HepG2 (cell line): ENCODE results near the gene HSPA1B. TPM values are rescaled to one million over a fixed set of nuclear protein-coding genes. Genes with fewer than 3 reads are reported as not detected.

Experiments used
- CBFB ChIP-seq: sonication (generic); formaldehyde crosslinking; IDR thresholded peaks from 2 replicates; pipeline ENCODE4 v1.4.0; 2020; ENCODE audit warnings: missing genetic modification reagents
- DR1 ChIP-seq: sonication (generic); formaldehyde crosslinking; IDR thresholded peaks from 2 replicates; pipeline ENCODE4 v1.8.0; 2021; ENCODE audit warnings: mild to moderate bottlenecking, missing genetic modification reagents, inconsistent platforms
- EED ChIP-seq: sonication (generic); formaldehyde crosslinking; IDR thresholded peaks from 2 replicates; pipeline ENCODE4 v1.5.0; 2020; ENCODE audit warnings: mild to moderate bottlenecking, missing genetic modification reagents
- GABPB1 ChIP-seq: IDR thresholded peaks from 2 replicates; pipeline ENCODE4 v1.6.1; 2016; ENCODE audit warnings: mild to moderate bottlenecking, missing genetic modification reagents, moderate library complexity, missing compliant biosample characterization
- GTF2F1 ChIP-seq: fragments of 150-350 bp; IDR thresholded peaks from 2 replicates; pipeline ENCODE4 v1.6.1; 2014; ENCODE audit warnings: low read length
- HOXA5 ChIP-seq: sonication (generic); formaldehyde crosslinking; IDR thresholded peaks from 2 replicates; pipeline ENCODE4 v1.4.0; 2020; ENCODE audit warnings: missing genetic modification reagents
- MIXL1 ChIP-seq: IDR thresholded peaks from 2 replicates; pipeline ENCODE4 v1.6.1; 2016
- MTA1 ChIP-seq: sonication (generic); formaldehyde crosslinking; IDR thresholded peaks from 2 replicates; pipeline ENCODE4 v1.4.0; 2020; ENCODE audit warnings: missing genetic modification reagents, mild to moderate bottlenecking, borderline replicate concordance
- MTF1 ChIP-seq: sonication (generic); formaldehyde crosslinking; IDR thresholded peaks from 2 replicates; pipeline ENCODE4 v1.5.0; 2020; ENCODE audit warnings: missing genetic modification reagents
- NFE2 ChIP-seq: sonication (generic); formaldehyde crosslinking; IDR thresholded peaks from 2 replicates; pipeline ENCODE4 v1.4.0; 2020; ENCODE audit warnings: missing genetic modification reagents
- TCF7 ChIP-seq: sonication (generic); IDR thresholded peaks from 2 replicates; pipeline ENCODE4 v1.6.1; 2016; ENCODE audit warnings: antibody characterized with exemption, low read depth
- ZFP41 ChIP-seq: sonication (generic); formaldehyde crosslinking; IDR thresholded peaks from 2 replicates; pipeline ENCODE4 v1.4.0; 2020; ENCODE audit warnings: mild to moderate bottlenecking, missing genetic modification reagents, borderline replicate concordance
- ZNF317 ChIP-seq: sonication (generic); formaldehyde crosslinking; IDR thresholded peaks from 2 replicates; pipeline ENCODE4 v1.5.0; 2020; ENCODE audit warnings: mild to moderate bottlenecking, missing genetic modification reagents
- ZNF451 ChIP-seq: sonication (generic); formaldehyde crosslinking; IDR thresholded peaks from 2 replicates; pipeline ENCODE4 v1.5.0; 2020; ENCODE audit warnings: mild to moderate bottlenecking, missing genetic modification reagents
- ZNF510 ChIP-seq: sonication (generic); formaldehyde crosslinking; IDR thresholded peaks from 2 replicates; pipeline ENCODE4 v1.4.0; 2020; ENCODE audit warnings: low read depth, mild to moderate bottlenecking, missing genetic modification reagents
- polyA plus RNA-seq, 8 experiments: library from polyadenylated mRNA; depleted of rRNA in 3 of 8; stranded (reverse) in 7 of 8; unstranded in 1 of 8; fragments of >200 nt; fragmentation: Illumina TruSeq in 4 of 8; extraction: Trizol in 4 of 8; gene quantifications; 2 replicates each; pipeline versions ENCODE4 v1.2.1 to v1.2.3, GENCODE V29; 2011 to 2016; ENCODE audit warnings: low read depth in 4 of 8, missing spikeins in 1 of 8, mixed read lengths in 1 of 8; ENCODE audit not compliant: insufficient read depth in 1 of 8
- total RNA-seq, 5 experiments: library from RNA; depleted of rRNA; stranded (reverse); fragments of >200 nt; fragmentation: Illumina TruSeq; extraction: Trizol; gene quantifications; 2 replicates each; pipeline ENCODE4 v1.2.3, GENCODE V29; 2016; ENCODE audit warnings: low read depth in 1 of 5
- TF ChIP-seq, protein P1 (sequence below): IDR thresholded peaks from 2 replicates; pipeline ENCODE4 v1.6.1; 2016; ENCODE audit warnings: low read depth, control low read depth
- TF ChIP-seq, protein P2 (sequence below): IDR thresholded peaks from 2 replicates; pipeline ENCODE4 v1.6.1; 2016; ENCODE audit warnings: low read depth, missing genetic modification reagents, missing compliant biosample characterization
- TF ChIP-seq, protein P3 (sequence below): IDR thresholded peaks from 2 replicates; pipeline ENCODE4 v1.6.1; 2012; ENCODE audit warnings: low read depth, low read length, improper control_type of control experiment
- TF ChIP-seq, protein P4 (sequence below): sonication (generic); formaldehyde crosslinking; IDR thresholded peaks from 2 replicates; pipeline ENCODE4 v1.4.0; 2020; ENCODE audit warnings: mild to moderate bottlenecking, missing genetic modification reagents

Gene HSPA1B
- total and polyA plus RNA-seq, 2 of the 13 experiments (the other 11 are each of a cell fraction or from before 2014, with no cell fraction given): 26.0 to 186 TPM

DNA sequence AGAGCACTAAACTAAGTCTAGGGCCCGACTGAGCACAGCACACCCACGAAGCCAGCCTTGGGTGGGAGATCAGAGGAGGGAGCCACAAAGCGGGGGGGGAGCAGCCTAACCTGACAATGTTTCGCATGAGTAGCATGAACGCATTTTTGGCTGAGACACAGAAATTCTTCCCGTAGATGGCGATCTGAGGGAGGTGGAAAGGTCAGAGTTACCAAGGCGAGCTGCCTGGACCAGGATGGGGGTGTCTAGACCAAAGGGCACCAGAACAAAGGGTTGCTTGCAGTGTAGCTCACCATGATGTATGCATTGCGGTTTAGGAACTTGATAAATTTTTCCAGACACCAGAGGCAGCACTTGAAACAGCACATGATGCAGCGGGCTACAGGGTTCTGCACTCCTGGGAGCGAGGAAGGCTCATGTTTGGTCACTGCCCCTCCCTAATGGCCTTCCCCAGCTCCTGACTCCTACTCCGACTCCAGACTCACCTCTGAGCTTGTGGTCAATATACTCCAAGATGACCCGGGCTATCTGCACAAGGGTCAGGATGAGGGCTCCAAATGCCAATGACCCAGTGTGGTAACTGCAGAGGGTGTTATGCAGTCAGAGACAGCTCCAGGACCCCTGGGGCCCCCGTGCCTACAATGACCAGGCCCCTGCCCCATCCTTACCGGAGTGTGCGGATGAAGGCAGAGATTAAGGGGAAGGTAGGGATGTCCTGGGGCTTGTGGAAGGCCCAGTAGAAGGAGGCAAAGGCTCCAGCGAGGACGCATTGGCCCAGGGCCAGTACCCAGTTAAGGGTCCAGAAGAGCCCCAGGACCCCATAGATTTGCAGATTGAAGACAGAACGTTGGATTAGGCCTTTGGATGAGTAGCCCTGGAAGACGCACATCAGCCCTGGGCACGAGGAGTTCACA, 37.9 kb downstream of the HSPA1B start (continued):
- TF ChIP-seq, protein P1, sequence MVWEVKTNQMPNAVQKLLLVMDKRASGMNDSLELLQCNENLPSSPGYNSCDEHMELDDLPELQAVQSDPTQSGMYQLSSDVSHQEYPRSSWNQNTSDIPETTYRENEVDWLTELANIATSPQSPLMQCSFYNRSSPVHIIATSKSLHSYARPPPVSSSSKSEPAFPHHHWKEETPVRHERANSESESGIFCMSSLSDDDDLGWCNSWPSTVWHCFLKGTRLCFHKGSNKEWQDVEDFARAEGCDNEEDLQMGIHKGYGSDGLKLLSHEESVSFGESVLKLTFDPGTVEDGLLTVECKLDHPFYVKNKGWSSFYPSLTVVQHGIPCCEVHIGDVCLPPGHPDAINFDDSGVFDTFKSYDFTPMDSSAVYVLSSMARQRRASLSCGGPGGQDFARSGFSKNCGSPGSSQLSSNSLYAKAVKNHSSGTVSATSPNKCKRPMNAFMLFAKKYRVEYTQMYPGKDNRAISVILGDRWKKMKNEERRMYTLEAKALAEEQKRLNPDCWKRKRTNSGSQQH: peak; percentile 82; the same call in 1 of the 2 replicates
- TF ChIP-seq, protein P2, sequence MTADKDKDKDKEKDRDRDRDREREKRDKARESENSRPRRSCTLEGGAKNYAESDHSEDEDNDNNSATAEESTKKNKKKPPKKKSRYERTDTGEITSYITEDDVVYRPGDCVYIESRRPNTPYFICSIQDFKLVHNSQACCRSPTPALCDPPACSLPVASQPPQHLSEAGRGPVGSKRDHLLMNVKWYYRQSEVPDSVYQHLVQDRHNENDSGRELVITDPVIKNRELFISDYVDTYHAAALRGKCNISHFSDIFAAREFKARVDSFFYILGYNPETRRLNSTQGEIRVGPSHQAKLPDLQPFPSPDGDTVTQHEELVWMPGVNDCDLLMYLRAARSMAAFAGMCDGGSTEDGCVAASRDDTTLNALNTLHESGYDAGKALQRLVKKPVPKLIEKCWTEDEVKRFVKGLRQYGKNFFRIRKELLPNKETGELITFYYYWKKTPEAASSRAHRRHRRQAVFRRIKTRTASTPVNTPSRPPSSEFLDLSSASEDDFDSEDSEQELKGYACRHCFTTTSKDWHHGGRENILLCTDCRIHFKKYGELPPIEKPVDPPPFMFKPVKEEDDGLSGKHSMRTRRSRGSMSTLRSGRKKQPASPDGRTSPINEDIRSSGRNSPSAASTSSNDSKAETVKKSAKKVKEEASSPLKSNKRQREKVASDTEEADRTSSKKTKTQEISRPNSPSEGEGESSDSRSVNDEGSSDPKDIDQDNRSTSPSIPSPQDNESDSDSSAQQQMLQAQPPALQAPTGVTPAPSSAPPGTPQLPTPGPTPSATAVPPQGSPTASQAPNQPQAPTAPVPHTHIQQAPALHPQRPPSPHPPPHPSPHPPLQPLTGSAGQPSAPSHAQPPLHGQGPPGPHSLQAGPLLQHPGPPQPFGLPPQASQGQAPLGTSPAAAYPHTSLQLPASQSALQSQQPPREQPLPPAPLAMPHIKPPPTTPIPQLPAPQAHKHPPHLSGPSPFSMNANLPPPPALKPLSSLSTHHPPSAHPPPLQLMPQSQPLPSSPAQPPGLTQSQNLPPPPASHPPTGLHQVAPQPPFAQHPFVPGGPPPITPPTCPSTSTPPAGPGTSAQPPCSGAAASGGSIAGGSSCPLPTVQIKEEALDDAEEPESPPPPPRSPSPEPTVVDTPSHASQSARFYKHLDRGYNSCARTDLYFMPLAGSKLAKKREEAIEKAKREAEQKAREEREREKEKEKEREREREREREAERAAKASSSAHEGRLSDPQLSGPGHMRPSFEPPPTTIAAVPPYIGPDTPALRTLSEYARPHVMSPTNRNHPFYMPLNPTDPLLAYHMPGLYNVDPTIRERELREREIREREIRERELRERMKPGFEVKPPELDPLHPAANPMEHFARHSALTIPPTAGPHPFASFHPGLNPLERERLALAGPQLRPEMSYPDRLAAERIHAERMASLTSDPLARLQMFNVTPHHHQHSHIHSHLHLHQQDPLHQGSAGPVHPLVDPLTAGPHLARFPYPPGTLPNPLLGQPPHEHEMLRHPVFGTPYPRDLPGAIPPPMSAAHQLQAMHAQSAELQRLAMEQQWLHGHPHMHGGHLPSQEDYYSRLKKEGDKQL: peak; percentile 85
- TF ChIP-seq ZNF451 (no peak), DR1 (peak; percentile 13; the same call in 1 of the 2 replicates), MTF1 (no peak), EED (CRISPR knock-in tag) (no peak), ZNF510 (no peak), GABPB1 (peak; percentile 17; the same call in 1 of the 2 replicates), ZNF317 (CRISPR knock-in tag) (no peak), ZFP41 (0 out of 2 replicates have a peak, but pooled peaks have one; percentile 40), CBFB (peak; percentile 100), GTF2F1 (no peak), MIXL1 (peak; percentile 84; the same call in 1 of the 2 replicates), HOXA5 (CRISPR knock-in tag) (peak; percentile 83), TCF7 (peak; percentile 90), MTA1 (CRISPR knock-in tag) (peak; percentile 86), NFE2 (CRISPR knock-in tag) (no peak)
- TF ChIP-seq, protein P3, sequence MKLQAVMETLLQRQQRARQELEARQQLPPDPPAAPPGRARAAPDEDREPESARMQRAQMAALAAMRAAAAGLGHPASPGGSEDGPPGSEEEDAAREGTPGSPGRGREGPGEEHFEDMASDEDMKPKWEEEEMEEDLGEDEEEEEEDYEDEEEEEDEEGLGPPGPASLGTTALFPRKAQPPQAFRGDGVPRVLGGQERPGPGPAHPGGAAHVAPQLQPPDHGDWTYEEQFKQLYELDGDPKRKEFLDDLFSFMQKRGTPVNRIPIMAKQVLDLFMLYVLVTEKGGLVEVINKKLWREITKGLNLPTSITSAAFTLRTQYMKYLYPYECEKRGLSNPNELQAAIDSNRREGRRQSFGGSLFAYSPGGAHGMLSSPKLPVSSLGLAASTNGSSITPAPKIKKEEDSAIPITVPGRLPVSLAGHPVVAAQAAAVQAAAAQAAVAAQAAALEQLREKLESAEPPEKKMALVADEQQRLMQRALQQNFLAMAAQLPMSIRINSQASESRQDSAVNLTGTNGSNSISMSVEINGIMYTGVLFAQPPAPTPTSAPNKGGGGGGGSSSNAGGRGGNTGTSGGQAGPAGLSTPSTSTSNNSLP: peak; percentile 64
- TF ChIP-seq, protein P4, sequence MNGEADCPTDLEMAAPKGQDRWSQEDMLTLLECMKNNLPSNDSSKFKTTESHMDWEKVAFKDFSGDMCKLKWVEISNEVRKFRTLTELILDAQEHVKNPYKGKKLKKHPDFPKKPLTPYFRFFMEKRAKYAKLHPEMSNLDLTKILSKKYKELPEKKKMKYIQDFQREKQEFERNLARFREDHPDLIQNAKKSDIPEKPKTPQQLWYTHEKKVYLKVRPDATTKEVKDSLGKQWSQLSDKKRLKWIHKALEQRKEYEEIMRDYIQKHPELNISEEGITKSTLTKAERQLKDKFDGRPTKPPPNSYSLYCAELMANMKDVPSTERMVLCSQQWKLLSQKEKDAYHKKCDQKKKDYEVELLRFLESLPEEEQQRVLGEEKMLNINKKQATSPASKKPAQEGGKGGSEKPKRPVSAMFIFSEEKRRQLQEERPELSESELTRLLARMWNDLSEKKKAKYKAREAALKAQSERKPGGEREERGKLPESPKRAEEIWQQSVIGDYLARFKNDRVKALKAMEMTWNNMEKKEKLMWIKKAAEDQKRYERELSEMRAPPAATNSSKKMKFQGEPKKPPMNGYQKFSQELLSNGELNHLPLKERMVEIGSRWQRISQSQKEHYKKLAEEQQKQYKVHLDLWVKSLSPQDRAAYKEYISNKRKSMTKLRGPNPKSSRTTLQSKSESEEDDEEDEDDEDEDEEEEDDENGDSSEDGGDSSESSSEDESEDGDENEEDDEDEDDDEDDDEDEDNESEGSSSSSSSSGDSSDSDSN (CRISPR knock-in tag): peak; percentile 64
